Stimulated activated CD8-positive, alpha-beta memory T cell treated with anti-CD3 and anti-CD28 coated beads, Interleukin-2, amount 100 ng/mL, for 1 hour (primary cell): ENCODE measurements around the gene PDILT.
"Not testable (repeated sequence)": the region's sequence is repeated elsewhere in the genome, so short reads cannot be mapped to it uniquely, and the experiment has no call there.

Experiments
- DNase-seq, 2 donors: peaks; one replicate each; pipeline ENCODE4 v3.0.0-alpha.2; 2020; ENCODE audit warnings: low read depth in 2 of 2

The PDILT gene, protein sequence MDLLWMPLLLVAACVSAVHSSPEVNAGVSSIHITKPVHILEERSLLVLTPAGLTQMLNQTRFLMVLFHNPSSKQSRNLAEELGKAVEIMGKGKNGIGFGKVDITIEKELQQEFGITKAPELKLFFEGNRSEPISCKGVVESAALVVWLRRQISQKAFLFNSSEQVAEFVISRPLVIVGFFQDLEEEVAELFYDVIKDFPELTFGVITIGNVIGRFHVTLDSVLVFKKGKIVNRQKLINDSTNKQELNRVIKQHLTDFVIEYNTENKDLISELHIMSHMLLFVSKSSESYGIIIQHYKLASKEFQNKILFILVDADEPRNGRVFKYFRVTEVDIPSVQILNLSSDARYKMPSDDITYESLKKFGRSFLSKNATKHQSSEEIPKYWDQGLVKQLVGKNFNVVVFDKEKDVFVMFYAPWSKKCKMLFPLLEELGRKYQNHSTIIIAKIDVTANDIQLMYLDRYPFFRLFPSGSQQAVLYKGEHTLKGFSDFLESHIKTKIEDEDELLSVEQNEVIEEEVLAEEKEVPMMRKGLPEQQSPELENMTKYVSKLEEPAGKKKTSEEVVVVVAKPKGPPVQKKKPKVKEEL

DNA sequence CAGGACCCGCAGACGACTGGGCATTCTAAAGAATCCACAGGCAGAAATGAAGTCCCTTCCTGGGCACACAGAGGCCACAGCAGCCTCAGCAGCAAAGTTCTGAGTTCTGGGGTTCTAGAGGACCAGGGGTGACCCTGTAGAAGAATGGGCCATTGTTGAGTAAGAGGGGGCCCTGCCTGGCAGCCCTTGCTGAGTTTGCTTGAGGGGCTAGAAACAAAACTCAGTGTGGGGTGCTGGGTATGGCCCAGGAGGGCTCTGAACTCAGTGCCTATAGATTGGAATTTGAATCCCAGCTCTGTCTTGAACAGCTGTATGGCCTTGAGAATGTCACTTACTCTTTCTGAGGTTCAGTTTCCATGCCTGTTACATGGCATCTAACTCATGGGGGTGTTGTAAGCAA, at the start of gene PDILT:
Gene PDILT (minus strand): TSS at position 101 of the 400 bp plus-strand sequence. CDS start 5,437 bp downstream, outside the sequence.
- no peak for DNase-seq

DNA sequence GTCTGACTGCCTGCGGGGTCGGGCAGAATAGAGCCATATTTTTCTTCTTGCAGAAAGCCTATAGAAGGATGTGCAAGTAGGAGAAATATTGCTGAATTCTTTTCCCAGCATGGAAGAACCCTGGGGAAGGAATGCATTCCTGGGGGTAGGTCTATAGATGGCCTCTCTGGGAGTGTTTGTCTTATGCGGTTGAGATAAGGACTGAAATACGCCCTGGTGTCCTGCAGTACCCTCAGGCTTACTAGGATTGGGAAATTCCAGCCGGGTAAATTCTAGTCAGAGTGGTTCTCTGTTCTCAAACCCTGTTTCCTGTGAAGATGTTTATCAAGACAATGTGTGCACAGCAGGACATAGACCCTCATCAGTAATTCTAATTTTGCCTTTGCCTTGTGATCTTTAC, 49.1 kb upstream of the PDILT start:
- DNase-seq = not testable (repeated sequence)

DNA sequence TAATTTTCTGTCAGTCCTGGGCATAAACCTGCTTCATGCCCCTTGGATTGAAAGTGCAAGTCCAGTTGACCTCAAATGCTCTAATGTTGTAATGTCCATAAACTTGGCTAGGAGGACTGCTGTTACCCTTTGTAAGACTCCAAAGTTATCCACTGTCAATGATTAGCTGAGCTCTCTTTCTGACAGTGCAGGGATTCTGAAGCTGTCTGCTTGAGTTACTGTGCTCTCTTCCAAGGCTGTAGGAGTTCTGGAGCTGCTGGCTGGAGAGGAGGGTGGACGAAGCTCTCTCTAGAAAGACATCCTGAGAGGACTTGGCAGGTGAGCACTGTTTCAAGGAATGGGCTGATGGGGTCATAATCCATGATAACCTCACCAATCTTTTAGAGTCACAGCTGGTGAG, 46.8 kb upstream of the PDILT start, which contains the start of gene ACSM2A:
Gene ACSM2A (plus strand): TSS at position 158 of the 400 bp plus-strand sequence. CDS start 8,594 bp downstream, outside the sequence.
- not testable (repeated sequence) for DNase-seq

DNA sequence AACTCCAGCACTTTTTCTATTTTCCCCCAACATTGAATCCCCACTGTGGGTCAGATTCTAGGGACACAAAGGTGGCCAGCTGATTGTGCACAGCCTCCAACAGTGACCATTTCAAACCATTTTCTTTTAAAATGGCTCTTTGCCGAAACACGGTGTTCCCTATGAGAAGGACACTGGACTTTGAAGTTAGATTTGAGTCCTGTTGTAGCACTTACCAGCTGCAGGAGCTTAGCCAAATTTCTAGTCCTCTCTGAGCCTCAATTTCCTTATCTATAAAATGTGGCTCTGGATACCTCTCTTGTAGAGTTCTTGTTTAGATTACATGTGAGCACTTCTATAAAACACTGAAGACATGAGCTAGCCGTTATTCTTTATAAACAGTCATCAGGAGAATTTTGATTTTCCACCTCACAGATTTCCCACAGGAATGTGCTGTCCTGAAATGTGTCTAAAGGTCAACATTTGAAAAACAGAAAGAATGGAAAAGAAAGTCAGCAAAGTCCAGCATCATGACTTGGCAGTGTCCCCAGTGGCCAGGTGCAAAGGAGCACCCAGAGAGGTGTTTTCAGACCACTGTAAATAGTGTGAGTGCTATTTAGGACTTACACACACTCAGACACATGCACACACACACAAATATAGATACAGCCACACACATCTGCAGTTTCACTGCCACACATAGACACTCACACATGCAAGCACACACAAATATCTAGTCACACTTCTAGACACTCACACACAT, 42.3 kb upstream of the PDILT start:
- not testable (repeated sequence) for DNase-seq

DNA sequence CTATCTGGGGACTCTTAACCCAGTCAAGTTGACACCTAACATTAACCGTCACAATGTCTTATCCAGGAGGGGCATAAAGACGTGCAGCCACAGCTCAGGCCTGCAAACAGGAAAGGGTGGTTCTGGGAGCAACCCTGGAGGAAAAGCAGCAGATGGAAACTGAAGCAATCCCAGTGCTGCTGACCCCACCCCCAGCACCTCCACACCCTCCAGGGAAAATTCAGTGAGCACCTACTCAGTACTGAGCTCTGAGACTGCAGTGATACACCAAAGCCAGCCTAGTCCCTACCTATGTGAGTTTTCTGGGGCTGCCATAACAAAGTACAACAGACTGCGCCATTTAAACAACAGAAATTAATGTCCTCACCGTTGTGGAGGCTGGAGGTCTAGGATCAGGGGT, 37.3 kb upstream of the PDILT start:
- not testable (repeated sequence) for DNase-seq

DNA sequence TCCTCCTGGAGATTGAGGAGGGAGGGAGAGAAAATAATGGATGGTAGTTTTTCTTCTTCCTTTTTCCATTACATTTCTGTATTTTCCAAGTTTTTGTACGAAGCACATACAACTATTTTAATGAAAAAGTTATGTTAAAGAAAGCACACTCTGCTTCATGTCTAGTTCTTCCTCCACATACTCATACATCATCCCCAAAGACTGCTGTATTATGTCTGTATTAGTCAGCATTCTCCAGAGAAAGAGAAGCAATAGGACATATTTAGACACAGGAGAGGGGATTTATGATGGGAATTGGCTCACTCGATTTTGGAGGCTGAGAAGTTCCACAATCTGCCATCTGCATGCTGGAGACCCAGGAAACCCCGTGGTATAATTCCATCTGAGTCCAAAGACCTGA, 36.7 kb upstream of the PDILT start:
- DNase-seq = no peak

DNA sequence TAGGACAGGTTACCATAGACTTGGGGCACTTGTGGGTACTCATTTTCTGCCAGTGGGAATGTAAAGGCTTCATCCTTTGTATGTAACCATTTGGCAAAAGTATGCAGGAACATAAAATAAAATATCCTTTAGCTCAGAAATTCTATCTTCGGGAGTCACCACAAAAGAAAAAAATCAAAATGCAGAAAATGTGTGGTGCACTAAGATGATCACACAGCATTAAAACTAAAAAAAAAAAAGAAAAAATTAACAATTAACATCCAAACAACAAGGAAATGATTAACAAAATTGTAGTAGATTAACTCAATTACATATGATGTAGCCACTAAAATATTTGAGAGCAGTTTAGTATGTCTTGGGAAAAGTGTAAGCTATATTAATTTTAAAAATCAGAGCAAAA, 36.2 kb upstream of the PDILT start:
- DNase-seq = not testable (repeated sequence)

DNA sequence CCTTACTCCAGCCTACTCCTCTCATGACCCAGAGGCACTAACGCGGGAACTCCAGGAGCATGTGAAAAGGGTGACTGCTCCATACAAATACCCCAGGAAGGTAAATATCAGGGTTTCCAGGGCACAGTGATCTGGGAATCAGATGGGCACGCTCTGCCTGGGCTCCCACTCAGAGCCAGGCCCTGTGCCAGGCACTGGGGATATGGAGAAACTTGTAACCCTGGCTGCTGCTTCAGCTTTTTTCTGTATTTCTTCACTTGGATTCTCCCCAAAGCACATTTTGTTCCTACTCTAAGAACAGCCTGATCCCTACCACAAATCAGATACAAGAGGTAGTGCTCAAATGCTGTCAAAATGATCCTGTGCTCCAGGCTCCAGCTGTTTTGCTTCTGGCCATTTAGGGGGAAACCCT, 35.3 kb upstream of the PDILT start:
- DNase-seq = not testable (repeated sequence)

DNA sequence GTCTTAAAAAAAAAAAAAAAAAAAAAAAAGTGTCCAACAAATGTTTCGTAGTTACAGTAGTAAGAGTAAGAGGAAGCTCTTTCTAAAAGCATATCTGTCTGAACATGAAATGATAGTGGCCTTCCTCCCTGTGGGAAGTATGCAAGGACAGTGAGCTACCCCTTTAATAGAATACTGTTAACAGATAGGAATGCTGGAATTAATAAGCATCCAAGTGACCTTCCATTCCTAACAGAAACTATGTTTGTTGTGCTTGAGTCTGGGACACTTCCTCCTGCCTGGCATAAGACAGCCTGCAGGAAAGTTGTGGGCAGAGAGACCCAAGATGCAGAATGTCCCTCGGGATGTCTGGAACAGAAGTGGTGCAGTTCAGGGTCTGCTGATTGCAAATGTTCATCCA, 34.4 kb upstream of the PDILT start:
- DNase-seq = not testable (repeated sequence)

DNA sequence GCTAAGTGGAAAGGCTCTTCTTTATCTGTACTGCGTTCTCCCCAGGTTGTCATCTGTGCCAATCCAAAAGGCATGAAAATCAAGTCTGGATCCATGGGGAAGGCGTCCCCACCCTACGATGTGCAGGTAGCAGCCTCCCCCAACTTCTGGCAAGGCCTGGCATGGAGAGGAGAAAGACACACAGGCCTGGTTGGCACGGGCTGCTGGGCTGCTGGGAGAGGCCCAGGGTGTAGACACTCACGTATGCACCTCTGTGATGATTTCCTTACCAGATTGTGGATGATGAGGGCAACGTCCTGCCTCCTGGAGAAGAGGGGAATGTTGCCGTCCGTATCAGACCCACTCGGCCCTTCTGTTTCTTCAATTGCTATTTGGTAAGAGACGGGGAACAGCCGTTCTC, 26.4 kb upstream of the PDILT start:
- no peak for DNase-seq

DNA sequence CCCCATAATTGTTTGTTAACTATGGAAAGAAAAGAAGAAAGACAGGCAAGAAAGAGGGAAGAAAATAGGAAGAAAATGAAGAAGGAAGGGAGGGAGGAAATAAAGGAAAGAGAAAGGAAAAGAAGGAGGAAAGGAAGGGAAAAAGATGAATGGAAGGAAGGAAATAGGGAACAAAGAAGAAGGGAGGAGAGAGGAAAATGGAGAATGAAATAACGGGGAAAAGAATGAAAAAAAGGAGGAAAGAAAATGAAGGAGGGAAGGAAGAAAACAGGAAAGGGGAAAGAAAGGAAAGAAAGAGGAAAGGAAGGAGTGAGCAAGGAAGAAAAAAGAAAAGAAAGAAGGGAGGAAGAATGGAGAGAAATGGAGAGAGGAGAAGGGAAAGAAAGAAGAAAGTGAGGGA, 25.9 kb upstream of the PDILT start:
- DNase-seq = not testable (repeated sequence)

DNA sequence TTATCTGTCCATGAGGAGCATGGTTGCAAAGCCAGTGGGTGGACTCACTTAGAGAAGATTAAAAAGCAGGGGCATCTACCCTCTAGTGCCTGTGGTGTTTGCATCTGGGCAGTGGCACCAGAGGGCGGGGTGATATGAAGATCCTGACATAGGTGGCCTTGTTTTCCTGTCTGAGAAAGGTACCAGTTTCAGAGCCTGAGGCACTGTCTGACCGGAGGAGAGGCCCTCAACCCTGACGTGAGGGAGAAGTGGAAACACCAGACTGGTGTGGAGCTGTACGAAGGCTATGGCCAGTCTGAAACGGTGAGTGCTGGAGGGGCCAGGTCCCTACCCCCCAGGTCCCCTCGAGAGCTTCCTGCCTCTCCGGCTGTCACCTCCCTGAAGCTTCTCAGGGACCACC, 25.0 kb upstream of the PDILT start:
- not testable (repeated sequence) for DNase-seq

DNA sequence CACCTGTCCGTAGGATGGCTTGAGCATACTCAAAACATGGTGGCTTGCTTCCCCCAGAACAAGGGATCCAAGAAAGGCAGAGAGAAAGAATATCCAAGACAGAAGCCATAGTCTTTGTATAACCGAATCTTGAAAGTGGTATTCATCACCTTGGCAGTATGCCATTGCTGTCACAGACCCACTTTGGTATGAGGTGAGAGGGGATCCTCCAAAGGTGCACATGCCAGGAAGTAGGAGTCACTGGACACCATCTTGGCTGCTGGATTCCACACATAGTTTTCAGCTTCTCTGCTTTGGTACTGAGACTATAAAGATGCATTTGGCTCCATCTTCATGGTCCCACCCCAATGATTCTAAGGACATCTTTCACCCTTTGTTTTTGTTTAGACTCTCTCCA, 22.9 kb upstream of the PDILT start:
- not testable (repeated sequence) for DNase-seq

DNA sequence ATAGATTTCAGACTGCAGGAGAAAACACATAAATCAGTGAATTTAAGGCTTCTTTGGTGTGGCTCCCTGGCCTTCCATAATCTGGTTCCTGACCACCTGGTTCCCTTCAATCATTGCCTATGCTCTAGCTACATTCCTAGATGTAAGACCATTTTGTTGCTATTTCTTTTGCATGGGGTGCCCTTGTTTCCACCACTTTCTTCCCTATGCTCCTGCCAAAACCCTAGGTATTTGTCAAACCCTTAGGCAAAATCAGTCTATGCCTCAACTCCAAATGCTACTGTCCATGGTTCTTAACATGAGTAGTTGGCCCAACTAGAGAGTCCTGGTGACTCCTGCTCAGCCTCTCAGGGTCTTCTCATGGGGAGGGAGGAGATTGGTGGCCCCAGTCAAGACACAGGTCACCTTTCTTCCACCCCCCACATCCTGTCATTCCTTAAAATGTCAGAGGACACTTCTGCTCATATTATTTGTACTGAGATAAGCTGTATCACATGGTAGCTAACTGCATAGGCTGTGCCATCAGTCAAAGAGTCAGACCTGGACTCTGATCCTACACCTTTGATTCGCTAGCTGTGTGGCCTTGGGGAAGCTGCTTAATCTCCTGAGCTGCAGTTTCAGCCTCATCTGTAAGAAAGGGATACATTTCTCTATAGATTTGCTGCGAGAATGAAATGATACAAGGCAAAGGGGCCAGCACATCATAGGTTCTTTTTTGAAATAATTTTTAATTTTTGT, 19.8 kb upstream of the PDILT start:
- no peak for DNase-seq

DNA sequence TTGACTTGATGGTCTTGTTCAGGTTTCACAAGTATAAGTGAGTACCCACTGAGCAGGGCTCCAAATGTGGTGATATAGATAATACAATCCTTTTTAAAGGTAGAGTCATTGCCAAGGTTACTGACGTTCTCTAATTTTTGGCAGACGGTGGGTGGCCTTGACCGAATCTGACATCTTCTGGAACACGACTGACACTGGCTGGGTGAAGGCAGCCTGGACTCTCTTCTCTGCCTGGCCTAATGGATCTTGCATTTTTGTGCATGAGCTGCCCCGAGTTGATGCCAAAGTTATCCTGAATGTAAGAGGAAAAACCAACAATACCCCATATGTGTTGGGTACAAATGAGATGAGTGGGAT, 19.2 kb upstream of the PDILT start:
- not testable (repeated sequence) for DNase-seq

DNA sequence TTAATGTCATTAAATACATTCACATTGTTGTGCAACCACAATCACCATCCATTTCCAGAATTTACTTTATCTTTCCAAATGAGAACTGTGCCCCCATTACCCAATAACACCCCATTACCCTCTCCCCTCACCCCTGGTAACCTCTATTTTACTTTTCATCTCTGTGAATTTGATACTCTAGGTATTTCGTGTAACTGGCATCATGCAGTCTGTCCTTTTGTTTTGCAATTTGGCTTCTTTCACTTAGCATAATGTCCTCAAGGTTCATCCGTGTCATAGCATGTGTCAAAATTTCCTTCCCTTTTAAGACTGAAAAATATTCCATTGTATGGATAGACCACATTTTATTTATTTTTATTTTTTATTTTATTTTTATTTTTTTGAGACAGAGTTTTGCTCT, 17.2 kb upstream of the PDILT start:
- DNase-seq = not testable (repeated sequence)

DNA sequence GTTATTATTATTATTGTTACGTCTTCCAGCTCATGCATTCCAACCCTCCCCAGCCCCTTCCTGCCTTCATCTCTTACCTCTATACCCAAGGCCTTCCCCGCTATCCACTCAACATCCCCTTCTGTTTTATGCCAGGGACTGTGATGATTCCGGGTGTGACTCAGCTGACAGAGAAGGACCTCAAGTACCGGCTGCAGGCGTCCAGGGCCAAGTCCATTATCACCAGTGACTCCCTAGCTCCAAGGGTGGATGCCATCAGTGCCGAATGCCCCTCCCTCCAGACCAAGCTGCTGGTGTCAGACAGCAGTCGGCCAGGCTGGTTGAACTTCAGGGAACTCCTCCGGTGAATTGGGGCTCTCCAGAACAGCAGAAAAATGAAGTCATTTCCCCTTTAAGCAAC, 14.6 kb upstream of the PDILT start:
- DNase-seq = not testable (repeated sequence)

DNA sequence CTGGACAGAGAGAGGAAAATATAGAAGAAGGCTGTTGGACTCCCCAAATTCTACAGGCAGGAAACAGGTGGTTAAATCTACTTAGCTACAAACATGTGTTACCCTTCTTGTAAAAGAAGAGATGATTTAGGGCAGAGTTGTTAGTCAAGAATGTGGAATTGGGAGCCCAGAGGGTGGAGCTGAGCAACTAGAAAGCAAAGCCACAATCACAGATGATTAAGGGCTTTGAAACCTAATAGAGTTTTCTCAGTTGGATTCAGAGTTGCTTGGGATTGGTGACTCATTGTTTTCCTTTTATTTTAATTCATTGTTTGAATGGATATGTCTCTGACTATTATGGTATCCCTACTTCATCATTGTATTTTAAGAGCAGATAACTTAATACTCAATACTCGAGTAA, 11.0 kb upstream of the PDILT start:
- no peak for DNase-seq

DNA sequence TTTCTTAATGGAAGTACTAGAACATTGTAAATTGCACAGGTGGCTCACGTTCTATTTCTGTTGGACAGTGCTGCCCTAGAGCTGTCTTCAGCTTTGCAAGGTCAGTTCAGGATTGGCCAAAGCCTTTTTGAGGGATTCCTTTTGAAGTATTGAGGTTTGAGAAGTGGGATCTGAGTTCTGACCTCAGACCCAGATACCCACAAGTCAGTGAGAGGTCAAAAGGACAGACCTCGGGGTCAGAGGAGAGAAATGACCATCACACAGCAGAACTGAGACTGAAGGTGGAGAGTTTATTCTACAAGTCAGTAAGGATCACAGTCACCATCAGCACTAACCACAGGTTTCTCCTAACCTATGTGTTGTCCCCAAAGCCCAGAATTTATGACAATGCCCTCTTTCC, 6.5 kb upstream of the PDILT start:
- DNase-seq = no peak

DNA sequence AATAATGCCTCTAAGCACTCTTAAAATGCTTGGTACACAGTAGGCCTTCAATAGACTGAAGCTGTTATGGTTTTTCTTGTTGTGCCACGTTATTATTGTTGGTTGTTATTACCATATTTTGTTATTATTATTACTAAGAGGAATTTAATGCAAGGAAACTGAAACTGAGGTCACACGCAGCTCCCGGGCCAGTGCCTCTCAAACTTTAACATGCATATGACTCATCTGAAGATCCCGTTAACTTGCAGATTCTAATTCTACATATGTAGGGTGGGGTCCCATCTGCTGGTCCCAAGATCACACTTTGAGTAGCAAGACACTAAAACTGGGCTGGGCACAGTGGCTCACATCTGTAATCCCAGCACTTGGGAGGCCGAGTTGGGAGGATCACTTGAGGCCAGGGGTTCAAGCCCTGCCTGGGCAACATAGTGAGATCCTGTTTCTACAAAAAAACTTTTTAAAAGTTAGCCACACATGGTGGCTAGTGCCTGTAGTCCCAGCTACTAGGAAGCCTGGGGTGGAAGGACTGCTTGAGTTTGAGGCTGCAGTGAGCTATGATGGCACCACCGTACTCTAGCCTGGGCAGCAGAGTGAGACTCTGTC, 5.7 kb upstream of the PDILT start:
- no peak for DNase-seq

DNA sequence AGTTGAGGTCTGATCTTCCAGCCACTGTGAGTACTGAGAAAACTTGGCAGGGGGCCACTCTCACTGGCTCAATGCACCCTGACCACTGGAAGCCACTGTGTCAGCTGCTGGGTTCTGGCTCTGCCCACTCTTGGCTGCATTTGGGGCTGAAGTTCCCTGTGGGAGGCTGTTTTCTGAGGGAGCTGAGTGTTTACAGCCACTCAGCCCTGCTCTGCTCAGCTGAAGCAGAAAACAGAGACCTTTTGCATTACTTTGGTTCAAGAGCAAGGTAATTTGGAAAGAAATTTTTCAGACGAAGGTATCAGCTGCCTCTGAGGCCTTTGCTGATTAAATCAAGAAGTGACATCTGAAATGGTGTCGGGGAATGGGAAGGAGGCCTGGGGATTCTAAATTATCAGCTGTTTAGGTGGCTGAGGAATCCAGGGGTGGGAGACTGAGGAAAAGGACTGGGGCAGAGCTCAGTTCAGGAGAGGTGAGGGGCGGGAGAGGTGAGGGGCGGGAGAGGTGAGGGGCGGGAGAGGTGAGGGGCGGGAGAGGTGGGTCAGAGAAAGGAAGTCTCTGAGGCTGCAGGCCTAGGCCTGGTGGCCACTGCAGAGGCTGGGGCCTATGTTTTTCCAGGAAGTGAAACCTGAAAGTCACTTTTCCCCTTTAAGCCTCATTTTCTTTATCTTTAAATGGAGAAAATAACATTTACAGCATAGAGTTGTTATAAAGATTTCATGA, 5.0 kb upstream of the PDILT start, which contains the start of gene ACSM5:
Gene ACSM5 (plus strand): TSS at position 137 of the 723 bp plus-strand sequence. CDS start 1,951 bp downstream, outside the sequence.
- DNase-seq = no peak
